Measurements from ENCODE around the gene CTAGE1.

CTAGE1 gene

GRCh38 chr18:22387787-22388186 lies 29.9 kb downstream of the CTAGE1 start:
- in situ Hi-C loops (cut with MboI; ENCODE audit: low sequenced_read_pairs, unreplicated experiment) = no loop called here
- no peak for DNase-seq (ENCODE audit: low spot score)
- no peak for TF ChIP-seq CTCF (IDR thresholded peaks at IDR 0.05; ENCODE audit: borderline replicate concordance, control extremely low read depth, extremely low read depth, insufficient read depth, missing control alignments)

DNA sequence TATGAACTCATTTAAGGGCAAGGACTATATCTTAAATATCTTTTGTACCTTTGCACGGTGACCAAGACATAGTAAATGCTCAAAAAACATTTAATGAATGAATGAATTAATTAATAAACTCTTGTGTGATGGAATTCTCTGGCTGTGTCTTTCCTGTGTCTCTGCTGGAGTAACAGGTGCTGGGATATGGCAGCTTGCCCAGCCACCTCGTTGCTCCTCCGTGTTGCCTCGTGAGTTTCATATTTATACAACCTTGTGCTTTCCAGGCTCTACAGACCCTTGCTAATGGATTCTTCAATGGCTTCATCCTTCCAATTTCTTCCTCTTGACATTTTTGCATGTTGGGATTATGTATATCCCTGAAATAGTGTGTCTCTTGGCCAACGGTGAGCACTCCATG lies 30.4 kb downstream of the CTAGE1 start:
- no peak for TF ChIP-seq CTCF (IDR thresholded peaks at IDR 0.05; ENCODE audit: borderline replicate concordance, control extremely low read depth, extremely low read depth, insufficient read depth, missing control alignments)
- no peak for DNase-seq (ENCODE audit: low spot score)
- in situ Hi-C loops (cut with MboI; ENCODE audit: low sequenced_read_pairs, unreplicated experiment) = no loop called here

DNA sequence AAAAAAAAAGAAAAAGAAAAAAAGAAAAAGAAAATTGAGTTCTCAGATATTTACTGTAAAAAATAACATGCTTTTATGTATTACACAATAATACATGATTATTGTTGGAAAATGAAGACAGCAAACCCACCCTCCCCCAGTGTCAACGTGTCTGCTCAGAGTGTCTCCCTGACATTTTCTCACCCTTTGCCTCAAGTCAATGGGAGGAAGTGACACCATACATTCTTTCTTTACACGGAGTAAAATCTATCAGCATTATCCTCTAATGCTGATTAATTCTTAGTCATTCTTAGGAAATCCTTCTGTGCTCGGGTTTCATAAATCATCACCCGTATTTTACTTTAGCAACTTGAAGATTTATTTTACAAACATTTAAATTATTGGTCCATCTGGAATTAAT lies 32.0 kb downstream of the CTAGE1 start:
- no peak for DNase-seq (ENCODE audit: low spot score)
- no peak for TF ChIP-seq CTCF (IDR thresholded peaks at IDR 0.05; ENCODE audit: borderline replicate concordance, control extremely low read depth, extremely low read depth, insufficient read depth, missing control alignments)
- in situ Hi-C loops (cut with MboI; ENCODE audit: low sequenced_read_pairs, unreplicated experiment) = no loop called here

GRCh38 chr18:22378672-22379282 lies 38.9 kb downstream of the CTAGE1 start:
- no peak for TF ChIP-seq CTCF (IDR thresholded peaks at IDR 0.05; ENCODE audit: borderline replicate concordance, control extremely low read depth, extremely low read depth, insufficient read depth, missing control alignments)
- DNase-seq (ENCODE audit: low spot score) = no peak
- in situ Hi-C loops (cut with MboI; ENCODE audit: low sequenced_read_pairs, unreplicated experiment) = no loop called here

DNA sequence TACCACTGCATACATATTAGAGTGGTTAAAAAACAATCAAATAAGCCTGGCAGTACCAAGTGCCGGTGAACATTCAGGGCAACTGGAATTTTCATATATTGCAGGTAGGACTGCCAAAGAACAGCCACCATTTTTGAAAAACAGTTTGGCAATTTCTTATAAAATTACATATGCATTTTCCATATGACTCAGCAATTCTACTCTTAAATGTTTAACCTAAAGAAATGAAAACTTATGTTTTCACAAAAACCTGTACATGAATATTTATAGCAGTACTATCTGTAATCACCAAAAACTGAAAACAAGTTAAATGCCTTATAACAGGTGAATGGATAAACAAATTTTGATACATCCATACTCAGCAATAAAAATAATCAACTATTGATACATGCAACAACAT lies 39.9 kb downstream of the CTAGE1 start:
- DNase-seq (ENCODE audit: low spot score) = no peak
- TF ChIP-seq CTCF (IDR thresholded peaks at IDR 0.05; ENCODE audit: borderline replicate concordance, control extremely low read depth, extremely low read depth, insufficient read depth, missing control alignments) = no peak
- in situ Hi-C loops (cut with MboI; ENCODE audit: low sequenced_read_pairs, unreplicated experiment) = no loop called here

- in situ Hi-C loops (cut with MboI; ENCODE audit: low sequenced_read_pairs, unreplicated experiment) = loop anchor here (25.0 kb wide), 1 partner anchor 108 kb away; no protein-coding TSS in a partner anchor
- DNase-seq (ENCODE audit: low spot score) = no peak
- no peak for TF ChIP-seq CTCF (IDR thresholded peaks at IDR 0.05; ENCODE audit: borderline replicate concordance, control extremely low read depth, extremely low read depth, insufficient read depth, missing control alignments)
Measured at GRCh38 chr18:22370414-22370813, 47.3 kb downstream of the CTAGE1 start.
